Activated T-helper 2 cell treated with anti-CD3 and anti-CD28 coated beads, Interferon-gamma antibody, Interleukin-2, Interleukin-4, amounts not matched to agents 10 μg/mL and 5 μg/mL and 100 μg/mL, durations not matched to agents 14 hours and 24 hours and 36 hours (primary cell): Measurements from ENCODE around the gene SLC6A7. TPM values are rescaled to one million over a fixed set of nuclear protein-coding genes. Genes with fewer than 3 reads are reported as not detected.

Experiments
- DNase-seq: peaks from one replicate; pipeline ENCODE4 v3.0.0; 2021; ENCODE audit warnings: low spot score
- H3K27ac Mint-ChIP-seq: one replicate; pipeline ENCODE4 v1.8.0; 2021; ENCODE audit warnings: mixed read lengths
- H3K27me3 Mint-ChIP-seq: one replicate; pipeline ENCODE4 v1.8.0; 2021; ENCODE audit warnings: low read depth, mixed read lengths
- H3K36me3 Mint-ChIP-seq: one replicate; pipeline ENCODE4 v1.8.0; 2021; ENCODE audit warnings: low read depth, mixed read lengths
- H3K4me1 Mint-ChIP-seq: one replicate; pipeline ENCODE4 v1.8.0; 2021; ENCODE audit warnings: low read depth, mixed read lengths
- H3K4me3 Mint-ChIP-seq: one replicate; pipeline ENCODE4 v1.8.0; 2021; ENCODE audit warnings: low read depth, mild to moderate bottlenecking, moderate library complexity, mixed read lengths
- H3K9me3 Mint-ChIP-seq: one replicate; pipeline ENCODE4 v1.8.0; 2021; ENCODE audit warnings: mixed read lengths
- intact Hi-C: fragments of 100-400 bp; cut with micrococcal nuclease; formaldehyde crosslinking; loops from one replicate; pipeline ENCODE4 v1.15.1; 2023
- total RNA-seq: library from RNA; stranded (reverse); gene quantifications from 2 replicates; pipeline ENCODE4 v1.2.3, GENCODE V29; 2022

Gene SLC6A7
- not detected in 2 replicates for total RNA-seq

- DNase-seq, result no peak
- Mint-ChIP-seq H3K4me3 (no peak within 1 kb of the TSS), H3K4me1 (no peaks in the 10 kb centered on the region), H3K9me3 (no peaks in the 10 kb centered on the region), H3K36me3 (no peaks in the 10 kb centered on the region), H3K27ac (no peak within 1 kb of the TSS), H3K27me3 (peaks cover 34% of the 10 kb centered on the region)
- intact Hi-C loops, result no loop called here
These were observed at the start of gene SLC6A7 for GRCh38 chr5:150189728-150190502. Gene SLC6A7 (plus strand): TSS chr5:150190062. CDS start chr5:150190328, 266 bp downstream.

- Mint-ChIP-seq H3K4me1 (peaks cover 6% of the 10 kb centered on the region), H3K4me3 (no peak overlapping the region), H3K27ac (no peak overlapping the region), H3K9me3 (no peaks in the 10 kb centered on the region), H3K36me3 (no peaks in the 10 kb centered on the region), H3K27me3 (no peaks in the 10 kb centered on the region)
- intact Hi-C loops, result no loop called here
- no peak for DNase-seq
These were observed 49.0 kb upstream of the SLC6A7 start for GRCh38 chr5:150140830-150141229.

DNA sequence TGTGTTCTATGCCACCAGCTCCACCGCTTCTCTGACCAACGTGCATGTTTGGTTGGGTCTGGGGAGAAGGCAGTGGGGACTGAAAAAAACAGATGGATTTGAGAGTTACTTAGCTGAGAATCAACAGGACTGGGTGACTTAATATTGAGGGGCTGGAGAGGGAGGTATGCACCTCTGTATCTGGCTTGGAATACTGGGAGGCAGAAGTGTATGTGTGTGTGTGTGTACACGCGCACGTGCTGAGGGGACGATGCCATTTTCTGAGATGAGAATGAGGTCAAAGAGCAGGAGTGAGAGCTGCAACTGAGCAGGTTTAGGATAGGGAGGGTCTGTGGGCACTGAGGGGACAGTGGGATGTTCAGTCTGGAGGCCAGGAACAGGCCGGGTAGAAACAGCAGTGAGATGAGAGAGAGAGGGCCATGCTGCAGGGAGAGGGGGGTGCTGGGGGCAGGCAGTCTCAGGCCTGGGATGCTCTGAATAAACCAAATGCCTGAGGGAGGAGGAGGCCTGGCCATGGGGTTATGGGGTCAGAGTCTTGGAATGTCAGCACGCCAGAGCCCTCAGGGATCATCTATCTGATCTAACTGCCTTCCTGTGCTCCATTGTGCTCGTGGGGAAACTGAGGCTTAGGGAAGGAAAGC is 48.2 kb upstream of the SLC6A7 start:
- Mint-ChIP-seq H3K36me3 (no peaks in the 10 kb centered on the region), H3K4me1 (peaks cover 6% of the 10 kb centered on the region), H3K27me3 (no peaks in the 10 kb centered on the region), H3K4me3 (no peak overlapping the region), H3K9me3 (no peaks in the 10 kb centered on the region), H3K27ac (no peak overlapping the region)
- no peak for DNase-seq
- intact Hi-C loops, result no loop called here

GRCh38 chr5:150142185-150142958 is 47.5 kb upstream of the SLC6A7 start:
- H3K9me3 Mint-ChIP-seq, result no peaks in the 10 kb centered on the region
- intact Hi-C loops, result no loop called here
- H3K4me3 Mint-ChIP-seq, result no peak overlapping the region
- DNase-seq, result no peak
- H3K27ac Mint-ChIP-seq, result no peak overlapping the region
- H3K4me1 Mint-ChIP-seq, result peaks cover 6% of the 10 kb centered on the region
- no peaks in the 10 kb centered on the region for H3K27me3 Mint-ChIP-seq
- H3K36me3 Mint-ChIP-seq, result no peaks in the 10 kb centered on the region

- Mint-ChIP-seq H3K27ac (no peak overlapping the region), H3K4me3 (no peak overlapping the region), H3K27me3 (no peaks in the 10 kb centered on the region), H3K36me3 (no peaks in the 10 kb centered on the region), H3K9me3 (no peaks in the 10 kb centered on the region), H3K4me1 (peaks cover 6% of the 10 kb centered on the region)
- intact Hi-C loops, result no loop called here
- no peak for DNase-seq
These were observed 46.9 kb upstream of the SLC6A7 start for GRCh38 chr5:150142959-150143349.

- H3K27me3 Mint-ChIP-seq, result no peaks in the 10 kb centered on the region
- intact Hi-C loops, result no loop called here
- DNase-seq, result no peak
- H3K9me3 Mint-ChIP-seq, result no peaks in the 10 kb centered on the region
- H3K4me1 Mint-ChIP-seq, result peaks cover 6% of the 10 kb centered on the region
- H3K36me3 Mint-ChIP-seq, result no peaks in the 10 kb centered on the region
- no peak overlapping the region for H3K27ac Mint-ChIP-seq
- H3K4me3 Mint-ChIP-seq, result no peak overlapping the region
These were observed 46.3 kb upstream of the SLC6A7 start for GRCh38 chr5:150143350-150144245.

DNA sequence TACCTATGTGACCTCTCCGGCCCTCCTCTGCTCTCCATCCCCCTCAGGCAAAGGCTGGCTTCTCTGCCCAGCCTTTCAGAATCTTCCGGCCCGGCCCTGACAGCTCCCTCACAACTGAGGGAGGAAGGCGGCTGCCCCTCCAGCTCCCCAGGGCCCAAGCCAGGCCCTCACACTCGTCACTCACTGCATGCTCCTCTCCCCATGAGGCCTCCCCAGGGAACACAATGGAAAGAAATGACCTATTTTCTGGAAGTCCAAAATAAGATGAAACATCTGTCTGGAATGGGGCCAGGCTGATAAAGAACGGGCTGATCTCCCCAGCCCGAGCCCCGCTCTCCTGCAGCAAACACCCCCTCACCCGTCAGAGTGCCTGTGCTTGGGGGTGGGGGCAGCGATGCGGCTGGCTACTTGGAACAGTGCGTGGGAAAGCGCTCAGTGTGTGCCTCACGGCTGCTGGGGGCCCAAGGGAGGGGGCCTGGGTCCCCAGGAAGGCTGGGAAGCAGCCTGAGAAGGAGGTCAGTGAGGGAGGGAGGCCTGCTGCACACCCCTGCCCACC is 45.5 kb upstream of the SLC6A7 start:
- no peak overlapping the region for H3K27ac Mint-ChIP-seq
- intact Hi-C loops, result no loop called here
- H3K27me3 Mint-ChIP-seq, result no peaks in the 10 kb centered on the region
- DNase-seq, result no peak
- peaks cover 12% of the 10 kb centered on the region for H3K4me1 Mint-ChIP-seq
- no peak overlapping the region for H3K4me3 Mint-ChIP-seq
- no peaks in the 10 kb centered on the region for H3K36me3 Mint-ChIP-seq
- no peaks in the 10 kb centered on the region for H3K9me3 Mint-ChIP-seq

DNA sequence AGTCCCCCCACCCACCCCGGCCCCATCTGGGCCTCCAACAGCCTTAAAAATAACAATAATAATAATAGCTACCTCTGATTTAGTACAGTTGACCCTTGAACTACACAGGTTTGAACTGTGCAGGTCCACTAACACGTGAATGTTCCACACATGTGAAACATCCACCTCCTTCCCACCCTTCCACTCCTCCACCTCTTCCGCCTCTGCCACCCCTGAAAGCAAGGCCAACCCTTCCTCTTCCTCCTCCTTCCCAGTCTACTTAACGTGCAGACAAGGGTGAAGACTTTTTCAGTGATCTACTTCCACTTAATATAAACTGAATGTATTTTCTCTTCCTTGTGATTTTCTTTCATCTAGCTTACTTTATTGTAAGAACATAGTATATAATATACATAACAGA is 45.0 kb upstream of the SLC6A7 start:
- intact Hi-C loops, result no loop called here
- Mint-ChIP-seq H3K27me3 (no peaks in the 10 kb centered on the region), H3K36me3 (no peaks in the 10 kb centered on the region), H3K9me3 (no peaks in the 10 kb centered on the region), H3K4me1 (peaks cover 17% of the 10 kb centered on the region), H3K4me3 (no peak overlapping the region), H3K27ac (no peak overlapping the region)
- no peak for DNase-seq

DNA sequence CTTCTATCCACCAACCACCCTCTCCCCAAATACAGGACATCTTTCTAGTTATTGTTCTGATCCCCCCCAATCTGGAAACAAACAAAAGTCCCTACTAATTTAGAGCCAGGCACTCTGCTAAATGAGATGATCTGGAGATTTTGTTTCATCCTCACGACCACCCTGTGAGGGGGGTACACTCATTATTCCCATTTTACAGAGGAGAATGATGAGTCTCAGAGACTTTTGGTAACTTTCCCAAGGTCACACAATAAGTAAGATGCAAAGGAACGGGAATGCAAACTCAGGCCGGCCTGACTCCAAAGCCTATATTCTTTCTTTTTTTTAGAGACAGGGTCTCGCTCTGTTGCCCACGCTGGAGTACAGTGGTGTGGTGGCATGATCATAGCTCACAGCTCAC is 43.6 kb upstream of the SLC6A7 start:
- Mint-ChIP-seq H3K4me1 (peaks cover 17% of the 10 kb centered on the region), H3K27ac (no peak overlapping the region), H3K27me3 (no peaks in the 10 kb centered on the region), H3K36me3 (no peaks in the 10 kb centered on the region), H3K4me3 (no peak overlapping the region), H3K9me3 (no peaks in the 10 kb centered on the region)
- intact Hi-C loops, result no loop called here
- no peak for DNase-seq

DNA sequence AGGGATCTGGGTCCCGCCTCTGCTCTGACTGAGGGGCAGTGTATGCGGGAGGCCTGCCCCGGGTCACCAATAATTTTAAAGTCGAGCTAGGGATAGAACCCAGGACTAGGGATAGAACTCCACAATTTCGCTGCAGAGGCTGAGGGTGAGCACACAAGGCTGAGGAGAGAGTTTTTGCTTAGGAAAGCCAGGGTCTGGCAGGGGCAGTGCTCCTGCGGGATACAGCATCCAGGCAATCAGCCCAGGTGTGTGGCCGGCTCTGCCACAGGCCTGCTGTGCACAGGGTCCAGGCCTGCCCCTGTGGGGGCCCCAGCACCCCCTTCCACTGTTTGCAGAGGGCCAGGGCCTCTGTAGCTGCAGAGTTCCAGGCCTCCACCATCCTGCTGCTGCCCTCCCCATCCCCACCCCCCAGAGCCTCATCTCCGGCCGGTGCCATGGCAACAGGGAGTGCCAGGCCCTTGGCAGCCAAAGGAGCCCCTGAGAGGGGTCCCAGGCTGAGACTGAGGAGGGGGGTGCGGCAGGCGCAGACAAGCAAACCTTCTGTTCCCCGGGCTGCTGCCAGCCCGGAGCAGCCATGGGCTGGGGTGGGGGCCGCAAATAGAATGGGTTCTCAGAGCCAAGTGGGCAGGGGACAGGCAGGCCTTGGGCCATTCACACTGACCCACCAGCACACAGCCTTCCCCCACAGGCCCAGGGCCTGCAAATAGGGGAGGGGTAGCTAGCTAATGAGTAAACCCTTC is 42.8 kb upstream of the SLC6A7 start:
- DNase-seq, result no peak
- no peaks in the 10 kb centered on the region for H3K27me3 Mint-ChIP-seq
- H3K27ac Mint-ChIP-seq, result no peak overlapping the region
- intact Hi-C loops, result no loop called here
- no peaks in the 10 kb centered on the region for H3K36me3 Mint-ChIP-seq
- no peaks in the 10 kb centered on the region for H3K9me3 Mint-ChIP-seq
- peaks cover 17% of the 10 kb centered on the region for H3K4me1 Mint-ChIP-seq
- H3K4me3 Mint-ChIP-seq, result no peak overlapping the region

GRCh38 chr5:150147670-150148069 is 42.2 kb upstream of the SLC6A7 start:
- Mint-ChIP-seq H3K9me3 (no peaks in the 10 kb centered on the region), H3K36me3 (no peaks in the 10 kb centered on the region), H3K27ac (no peak overlapping the region), H3K4me1 (peaks cover 17% of the 10 kb centered on the region), H3K27me3 (no peaks in the 10 kb centered on the region), H3K4me3 (no peak overlapping the region)
- intact Hi-C loops, result no loop called here
- DNase-seq, result no peak
